Neuronal stem cell (in vitro differentiated cells): ENCODE data around the gene CTXND1.

Source experiments
- DNase-seq: peaks from one replicate; pipeline ENCODE4 v3.0.0-alpha.2; 2013; ENCODE audit warnings: low spot score
- H2AFZ ChIP-seq: one replicate; pipeline ENCODE4 v1.6.1; 2013; ENCODE audit warnings: mild to moderate bottlenecking, low read length, inconsistent platforms
- H2AK5ac ChIP-seq: 2 replicates; pipeline ENCODE4 v1.6.1; 2013; ENCODE audit warnings: low read depth, mild to moderate bottlenecking, inconsistent platforms, low read length, moderate library complexity, mixed read lengths
- H2BK120ac ChIP-seq: 2 replicates; pipeline ENCODE4 v1.6.1; 2013; ENCODE audit warnings: low read depth, mild to moderate bottlenecking, inconsistent platforms, low read length, moderate library complexity, mixed read lengths
- H2BK12ac ChIP-seq: one replicate; pipeline ENCODE4 v1.6.1; 2013; ENCODE audit warnings: low read length, inconsistent platforms
- H2BK15ac ChIP-seq: 2 replicates; pipeline ENCODE4 v1.6.1; 2013; ENCODE audit warnings: mild to moderate bottlenecking, low read length, inconsistent platforms, mixed read lengths
- H2BK5ac ChIP-seq: one replicate; pipeline ENCODE4 v1.6.1; 2013; ENCODE audit warnings: inconsistent platforms, mild to moderate bottlenecking, low read length, moderate library complexity
- H3K14ac ChIP-seq: one replicate; pipeline ENCODE4 v1.6.1; 2013; ENCODE audit warnings: low read length, inconsistent platforms
- H3K18ac ChIP-seq: 2 replicates; pipeline ENCODE4 v1.6.1; 2013; ENCODE audit warnings: low read length, inconsistent platforms
- H3K23ac ChIP-seq: 2 replicates; pipeline ENCODE4 v1.6.1; 2013; ENCODE audit warnings: low read depth, mild to moderate bottlenecking, mixed read lengths, low read length, inconsistent platforms; ENCODE audit not compliant: poor library complexity
- H3K27ac ChIP-seq: replicated peaks from 3 replicates; pipeline ENCODE4 v1.5.1; 2013; ENCODE audit warnings: low read length, inconsistent platforms
- H3K27me3 ChIP-seq, 3 experiments: 2 replicates each; pipeline ENCODE4 v1.6.1; 2013; ENCODE audit warnings: low read length in 3 of 3, mild to moderate bottlenecking in 2 of 3, inconsistent platforms in 1 of 3, low read depth in 1 of 3, mixed read lengths in 1 of 3, moderate library complexity in 1 of 3; ENCODE audit not compliant: control insufficient read depth in 3 of 3, insufficient read depth in 3 of 3
- H3K36me3 ChIP-seq, 2 donors: replicated peaks in 1 of 2; 2 replicates each; pipeline ENCODE4 v1.6.1; 2013; ENCODE audit warnings: low read length in 2 of 2; ENCODE audit not compliant: control insufficient read depth in 2 of 2, insufficient read depth in 2 of 2
- H3K4ac ChIP-seq: 2 replicates; pipeline ENCODE4 v1.6.1; 2013; ENCODE audit warnings: inconsistent platforms, mild to moderate bottlenecking, low read length, moderate library complexity
- H3K4me1 ChIP-seq, 2 donors: 1 replicate in 1 of 2; 2 replicates in 1 of 2; pipeline ENCODE4 v1.6.1; 2013; ENCODE audit warnings: low read length in 2 of 2, low read depth in 1 of 2; ENCODE audit not compliant: control insufficient read depth in 2 of 2, insufficient read depth in 1 of 2
- H3K4me2 ChIP-seq: one replicate; pipeline ENCODE4 v1.6.1; 2013; ENCODE audit warnings: mild to moderate bottlenecking, low read length, inconsistent platforms; ENCODE audit not compliant: insufficient read depth, poor library complexity, severe bottlenecking
- H3K4me3 ChIP-seq, 2 donors: 2 replicates each; pipeline ENCODE4 v1.5.1; 2013; ENCODE audit warnings: low read length in 2 of 2, mild to moderate bottlenecking in 2 of 2, inconsistent platforms in 1 of 2, moderate library complexity in 1 of 2
- H3K79me1 ChIP-seq: one replicate; pipeline ENCODE4 v1.6.1; 2013; ENCODE audit warnings: low read depth, mild to moderate bottlenecking, inconsistent platforms, low read length, moderate library complexity
- H3K9ac ChIP-seq: one replicate; pipeline ENCODE4 v1.6.1; 2013; ENCODE audit warnings: mild to moderate bottlenecking, low read depth, low read length, inconsistent platforms; ENCODE audit not compliant: poor library complexity
- H3K9me3 ChIP-seq, 2 donors: replicated peaks in 1 of 2; 2 replicates each; pipeline versions ENCODE3 to v1.6.1; 2013; ENCODE audit warnings: low read length in 2 of 2, mild to moderate bottlenecking in 2 of 2, inconsistent platforms in 1 of 2, low read depth in 1 of 2, mixed read lengths in 1 of 2, moderate library complexity in 1 of 2; ENCODE audit not compliant: control insufficient read depth in 2 of 2, insufficient read depth in 1 of 2
- H4K8ac ChIP-seq: one replicate; pipeline ENCODE4 v1.6.1; 2013; ENCODE audit warnings: low read depth, mild to moderate bottlenecking, inconsistent platforms, low read length, moderate library complexity
- H4K91ac ChIP-seq: one replicate; pipeline ENCODE4 v1.6.1; 2013; ENCODE audit warnings: low read length, low read depth, mild to moderate bottlenecking, inconsistent platforms; ENCODE audit not compliant: poor library complexity
- WGBS, 2 donors: extraction: QIAGEN DNeasy Blood & Tissue Kit; methylation state at CpG; one replicate each; pipeline ENCODE4 v1.1.7; 2013; ENCODE audit warnings: missing lambda C conversion rate in 2 of 2, mixed read lengths in 1 of 2; ENCODE audit not compliant: insufficient read length in 2 of 2, insufficient replicate concordance in 1 of 2; ENCODE audit errors: extremely low coverage in 2 of 2; 5-methylcytosine and 5-hydroxymethylcytosine counted together

The CTXND1 gene

DNA sequence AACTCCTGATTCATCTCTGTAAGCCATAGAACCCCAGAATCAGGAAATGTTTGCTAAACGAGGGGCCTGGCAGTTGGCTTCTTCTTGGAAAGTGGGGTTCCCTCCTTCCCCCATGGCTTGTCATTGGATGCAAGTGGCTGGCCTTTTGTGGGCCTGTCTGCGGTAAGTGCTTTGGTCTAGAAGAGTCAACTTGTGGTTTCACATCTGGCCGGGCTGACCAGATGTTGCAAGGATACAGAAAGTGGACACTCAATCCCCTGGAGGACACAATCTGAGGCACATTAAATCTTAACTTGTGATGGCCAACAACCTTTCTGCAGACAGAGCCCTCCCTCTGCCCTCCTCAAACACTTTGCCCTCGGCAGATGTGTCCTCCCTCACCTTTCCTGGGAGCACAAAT lies 98.1 kb downstream of the CTXND1 start:
- no peak for DNase-seq
- Histone ChIP-seq H3K9me3 (peaks cover 0 to 2% of the 10 kb centered on the region in 2 donors), H3K27me3 (peaks cover 0 to 4% (median 3%) of the 10 kb centered on the region in 3 experiments), H2AK5ac (peak overlapping the region; percentile 37), H2BK12ac (no peak overlapping the region), H2BK5ac (no peak overlapping the region), H3K4ac (no peak overlapping the region), H3K79me1 (no peaks in the 10 kb centered on the region), H3K4me2 (no peak overlapping the region), H3K4me1 (peaks cover 8 to 12% of the 10 kb centered on the region in 2 donors), H3K23ac (no peak overlapping the region), H3K36me3 (peaks cover 0 to 2% of the 10 kb centered on the region in 2 donors), H4K91ac (no peak overlapping the region), H3K18ac (no peak overlapping the region), H3K27ac (no peak overlapping the region), H3K9ac (no peak overlapping the region), H2BK120ac (no peak overlapping the region), H2AFZ (peak overlapping the region; percentile 94), H3K4me3 (peak overlapping the region in 1 of 2 donors; percentile 86), H3K14ac (no peak overlapping the region), H4K8ac (no peak overlapping the region), H2BK15ac (no peak overlapping the region)
- no CpG with 5 or more reads among the region's 4 CpGs for WGBS, 2 donors

DNA sequence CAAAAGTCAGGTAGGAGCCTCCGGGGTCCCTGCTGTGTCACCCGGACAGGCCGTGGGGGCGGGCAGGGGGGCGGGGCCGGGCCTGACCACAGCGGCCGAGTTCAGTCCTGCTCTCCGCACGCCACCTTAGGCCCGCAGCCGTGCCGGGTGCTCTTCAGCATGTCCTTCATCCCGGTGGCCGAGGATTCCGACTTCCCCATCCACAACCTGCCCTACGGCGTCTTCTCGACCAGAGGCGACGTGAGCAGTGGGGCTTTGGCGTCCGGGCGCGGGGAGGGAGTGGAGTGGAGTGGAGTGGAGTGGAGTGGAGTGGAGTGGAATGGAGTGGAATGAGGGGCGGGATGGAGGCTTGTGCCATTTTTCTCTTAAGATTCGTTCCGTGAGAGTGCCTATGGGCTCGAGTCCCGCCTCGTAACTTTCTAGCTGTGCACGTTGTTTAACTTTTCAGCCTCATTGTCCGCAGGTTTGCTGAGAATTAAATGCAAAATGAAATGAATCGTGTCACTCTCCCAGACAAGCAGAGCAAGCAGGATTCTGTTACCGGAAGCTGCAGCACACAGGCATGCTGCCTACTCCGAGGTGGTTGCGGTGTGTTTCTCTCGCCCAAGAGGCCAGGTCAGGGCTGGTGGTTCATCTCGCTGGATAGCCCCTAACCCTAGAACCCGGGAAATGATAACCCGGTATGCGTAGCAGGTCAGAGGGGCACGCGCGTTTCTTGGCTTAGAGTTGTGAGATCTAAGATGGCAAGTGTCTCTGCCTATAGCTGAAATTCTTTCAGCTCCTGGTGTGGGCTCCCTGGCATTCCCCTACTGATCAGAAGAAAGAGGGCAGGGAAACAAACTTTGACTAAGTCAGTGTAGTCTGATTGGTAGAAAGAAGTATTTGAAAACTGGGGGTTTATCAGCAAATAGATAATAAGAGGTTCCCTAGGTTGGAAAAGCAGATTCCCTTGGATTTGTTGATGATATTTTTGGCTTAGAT lies 98.8 kb downstream of the CTXND1 start, which contains the start of gene FAH:
FAH (plus strand) TSS at position 104 of the 981 bp plus-strand sequence; CDS start at position 160, 56 bp downstream.
- peak within 1 kb of the TSS; percentile 94 for H2AFZ ChIP-seq
- H3K23ac ChIP-seq, result peak within 1 kb of the TSS; percentile 18
- no peak within 1 kb of the TSS for H2AK5ac ChIP-seq
- peak within 1 kb of the TSS; percentile 92 for H3K18ac ChIP-seq
- no peak within 1 kb of the TSS for H3K4ac ChIP-seq
- no peak within 1 kb of the TSS for H2BK5ac ChIP-seq
- H4K91ac ChIP-seq, result no peak within 1 kb of the TSS
- peak within 1 kb of the TSS; percentile 94 for H3K9ac ChIP-seq
- peaks cover 8 to 12% of the 10 kb centered on the region in 2 donors for H3K4me1 ChIP-seq
- H3K79me1 ChIP-seq, result no peaks in the 10 kb centered on the region
- WGBS, 2 donors, result no CpG with 5 or more reads among the region's 45 CpGs
- H3K4me3 ChIP-seq, result peak within 1 kb of the TSS; percentile 80 to 86
- no peak for DNase-seq
- H2BK12ac ChIP-seq, result no peak within 1 kb of the TSS
- peak within 1 kb of the TSS; percentile 88 for H3K4me2 ChIP-seq
- H2BK15ac ChIP-seq, result no peak within 1 kb of the TSS
- H4K8ac ChIP-seq, result no peak within 1 kb of the TSS
- no peak within 1 kb of the TSS for H2BK120ac ChIP-seq
- H3K9me3 ChIP-seq, result peaks cover 0 to 2% of the 10 kb centered on the region in 2 donors
- peaks cover 0 to 4% (median 3%) of the 10 kb centered on the region in 3 experiments for H3K27me3 ChIP-seq
- peaks cover 0 to 2% of the 10 kb centered on the region in 2 donors for H3K36me3 ChIP-seq
- no peak within 1 kb of the TSS for H3K27ac ChIP-seq
- no peak within 1 kb of the TSS for H3K14ac ChIP-seq

DNA sequence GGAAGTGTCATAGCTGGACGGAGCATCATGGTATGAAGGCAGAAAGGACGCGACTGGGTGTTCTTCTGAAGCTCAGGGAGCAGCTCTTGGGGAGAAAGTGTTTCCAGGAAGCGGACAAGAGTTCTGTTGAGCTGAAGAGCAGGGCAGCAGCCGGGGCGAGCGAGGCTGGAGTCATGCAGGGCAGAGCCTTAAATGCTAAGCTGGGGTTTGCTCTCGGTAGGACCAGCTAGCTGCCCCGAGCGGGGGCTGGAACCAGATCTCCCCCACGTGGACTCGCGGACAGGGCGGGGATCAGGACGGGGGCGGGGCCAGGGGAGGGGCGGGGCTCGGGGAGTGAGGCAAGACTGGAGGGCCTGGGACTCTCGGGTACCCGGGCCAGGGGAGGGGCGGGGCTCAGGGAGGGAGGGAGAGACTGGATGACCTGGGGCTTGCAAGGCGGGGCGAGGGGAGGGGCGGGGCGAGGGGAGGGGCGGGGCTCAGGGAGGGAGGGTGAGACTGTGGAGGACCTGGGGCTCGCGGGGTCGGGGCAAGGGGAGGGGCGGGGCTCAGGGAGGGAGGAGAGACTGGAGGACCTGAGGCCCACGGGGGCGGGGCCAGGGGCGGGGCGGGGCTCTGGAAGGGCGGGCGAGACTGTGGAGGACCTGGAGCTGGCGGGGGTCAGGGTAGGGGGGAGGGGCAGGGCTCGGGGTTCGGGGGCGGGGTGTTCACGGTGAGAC lies 99.7 kb downstream of the CTXND1 start:
- H2BK120ac ChIP-seq, result no peak overlapping the region
- peak overlapping the region; percentile 88 for H3K4me2 ChIP-seq
- no peak overlapping the region for H3K23ac ChIP-seq
- peak overlapping the region; percentile 27 for H3K9ac ChIP-seq
- no peak overlapping the region for H3K27ac ChIP-seq
- H3K79me1 ChIP-seq, result no peaks in the 10 kb centered on the region
- peak overlapping the region; percentile 94 for H2AFZ ChIP-seq
- peaks cover 8 to 12% of the 10 kb centered on the region in 2 donors for H3K4me1 ChIP-seq
- no peaks in the 10 kb centered on the region for H3K36me3 ChIP-seq
- H3K4ac ChIP-seq, result no peak overlapping the region
- DNase-seq, result peak; percentile 92
- H3K4me3 ChIP-seq, result peak overlapping the region; percentile 72 to 86
- no peak overlapping the region for H4K91ac ChIP-seq
- H4K8ac ChIP-seq, result no peak overlapping the region
- no peak overlapping the region for H2BK12ac ChIP-seq
- H3K27me3 ChIP-seq, result peaks cover 0 to 4% (median 3%) of the 10 kb centered on the region in 3 experiments
- no peaks in the 10 kb centered on the region for H3K9me3 ChIP-seq
- no peak overlapping the region for H2AK5ac ChIP-seq
- no peak overlapping the region for H2BK5ac ChIP-seq
- WGBS, 2 donors, result no CpG with 5 or more reads among the region's 41 CpGs
- H2BK15ac ChIP-seq, result no peak overlapping the region
- no peak overlapping the region for H3K14ac ChIP-seq
- peak overlapping the region; percentile 20 for H3K18ac ChIP-seq
